Caco-2 (cell line): Measurements from ENCODE around the gene MAFF. TPM values are rescaled to one million over a fixed set of nuclear protein-coding genes. Genes with fewer than 3 reads are reported as not detected.
A peak's percentile ranks its signal among the peaks of the same experiment; 100 is the strongest.
"Not testable (repeated sequence)": the region's sequence is repeated elsewhere in the genome, so short reads cannot be mapped to it uniquely, and the experiment has no call there.

Experiments used
- BruUV-seq: library from RNA; stranded (reverse); fragments of 400-500 nt; replicated peaks from 2 replicates; lab custom pipeline; 2021; lab: Mats Ljungman, UMichigan
- CTCF ChIA-PET: fragments of 300-600 bp; sonication (Branson Sonifier 250); formaldehyde crosslinking; loops from one replicate; lab custom pipeline; 2022; ENCODE audit warnings: antibody characterized with exemption; lab: Charles Lee
- POLR2A ChIA-PET: fragments of 300-600 bp; sonication (Branson Sonifier 250); formaldehyde crosslinking; loops from one replicate; lab custom pipeline; 2022; ENCODE audit warnings: antibody characterized with exemption; lab: Charles Lee
- DNase-seq, 2 experiments: peaks; one replicate each; pipeline versions ENCODE4 v3.0.0 to v3.0.0-alpha.2; 2020 to 2022
- H3K27me3 ChIP-seq: replicated peaks from 2 replicates; pipeline ENCODE4 v1.6.0; 2011; ENCODE audit warnings: low read length; ENCODE audit not compliant: control insufficient read depth, insufficient read depth
- H3K36me3 ChIP-seq: 2 replicates; pipeline ENCODE4 v1.5.1; 2011; ENCODE audit warnings: low read length; ENCODE audit not compliant: control insufficient read depth, insufficient read depth
- H3K4me1 ChIP-seq: fragments of 250-450 bp; sonication (Bioruptor Pico); 2 replicates; pipeline ENCODE4 v1.5.1; 2020; ENCODE audit warnings: mild to moderate bottlenecking
- H3K4me3 ChIP-seq: 2 replicates; pipeline ENCODE4 v1.5.1; 2011; ENCODE audit warnings: low read depth, mild to moderate bottlenecking, control low read depth, low read length
- H3K9me3 ChIP-seq: fragments of 250-450 bp; sonication (Bioruptor Pico); 2 replicates; pipeline ENCODE4 v1.5.1; 2020; ENCODE audit warnings: mild to moderate bottlenecking, moderate library complexity
- H3K27ac Mint-ChIP-seq: one replicate; pipeline ENCODE4 v1.8.0; 2022; ENCODE audit warnings: mixed read lengths; ENCODE audit not compliant: unreplicated experiment
- H3K27me3 Mint-ChIP-seq: one replicate; pipeline ENCODE4 v1.8.0; 2022; ENCODE audit warnings: mixed read lengths; ENCODE audit not compliant: insufficient read depth, unreplicated experiment
- H3K36me3 Mint-ChIP-seq: one replicate; pipeline ENCODE4 v1.8.0; 2022; ENCODE audit warnings: mild to moderate bottlenecking, mixed read lengths; ENCODE audit not compliant: insufficient read depth, unreplicated experiment
- H3K4me1 Mint-ChIP-seq: one replicate; pipeline ENCODE4 v1.8.0; 2022; ENCODE audit warnings: low read depth, mixed read lengths; ENCODE audit not compliant: unreplicated experiment
- H3K4me3 Mint-ChIP-seq: one replicate; pipeline ENCODE4 v1.8.0; 2022; ENCODE audit warnings: mild to moderate bottlenecking, moderate library complexity, mixed read lengths; ENCODE audit not compliant: unreplicated experiment
- H3K9me3 Mint-ChIP-seq: one replicate; pipeline ENCODE4 v1.8.0; 2022; ENCODE audit warnings: mixed read lengths; ENCODE audit not compliant: unreplicated experiment
- CTCF ChIP-seq, 2 experiments: fragments of 200-600 bp in 1 of 2; IDR thresholded peaks; 1 replicate in 1 of 2; 2 replicates in 1 of 2; pipeline versions ENCODE4 v1.5.1 to v1.8.0; 2011 to 2022; ENCODE audit warnings: antibody characterized with exemption in 1 of 2, control low read depth in 1 of 2, inconsistent platforms in 1 of 2, low read depth in 1 of 2, low read length in 1 of 2, mild to moderate bottlenecking in 1 of 2, moderate library complexity in 1 of 2; ENCODE audit not compliant: insufficient read depth in 1 of 2, severe bottlenecking in 1 of 2, unreplicated experiment in 1 of 2
- intact Hi-C: fragments of 100-400 bp; cut with micrococcal nuclease; formaldehyde crosslinking; loops from one replicate; pipeline ENCODE4 v1.10.0; 2022; ENCODE audit not compliant: unreplicated experiment
- total RNA-seq: library from RNA; stranded (reverse); gene quantifications from 2 replicates; pipeline ENCODE4 v1.2.3, GENCODE V29; 2022

Gene MAFF
- total RNA-seq, 1 experiment from 2014 or later, result 6.8 TPM

GRCh38 chr22:38177926-38178604 is 23.7 kb upstream of the MAFF start:
- peaks cover 21% of the 10 kb centered on the region for H3K36me3 Mint-ChIP-seq
- TF ChIP-seq CTCF (IDR thresholded peaks at IDR 0.05; ENCODE audit: insufficient read depth in 1 of 2, low read depth in 1 of 2, low read length in 1 of 2, severe bottlenecking in 1 of 2, unreplicated experiment in 1 of 2), result no peak
- H3K27me3 ChIP-seq, result no peaks in the 10 kb centered on the region
- no peaks in the 10 kb centered on the region for H3K9me3 Mint-ChIP-seq
- H3K4me1 ChIP-seq, result peaks cover 44% of the 10 kb centered on the region
- no TSS peak for BruUV-seq
- H3K4me1 Mint-ChIP-seq, result peaks cover 26% of the 10 kb centered on the region
- H3K4me3 Mint-ChIP-seq, result peak overlapping the region; percentile 41
- ChIA-PET CTCF (interaction anchor here (0.6 kb wide), 1 partner anchor 843 kb away, joined by 3 read pairs; no protein-coding TSS in a partner anchor), POLR2A (interaction anchor here (0.6 kb wide), 1 partner anchor 135 kb away, joined by 6 read pairs; no protein-coding TSS in a partner anchor)
- no peaks in the 10 kb centered on the region for H3K9me3 ChIP-seq
- H3K27me3 Mint-ChIP-seq, result no peaks in the 10 kb centered on the region
- H3K27ac Mint-ChIP-seq, result peak overlapping the region; percentile 86
- intact Hi-C loops, result loop anchor here (1.0 kb wide), 1 partner anchor 14 kb away; no protein-coding TSS in a partner anchor
- no peaks in the 10 kb centered on the region for H3K36me3 ChIP-seq
- no peak overlapping the region for H3K4me3 ChIP-seq
- peak; percentile 74 to 76 for DNase-seq

- peak overlapping the region; percentile 99 for H3K27ac Mint-ChIP-seq
- peak overlapping the region; percentile 7 for H3K4me3 Mint-ChIP-seq
- H3K4me1 Mint-ChIP-seq, result peaks cover 26% of the 10 kb centered on the region
- POLR2A ChIA-PET, H3K9me3 ChIP-seq, H3K27me3 Mint-ChIP-seq, H3K27me3 ChIP-seq, H3K9me3 Mint-ChIP-seq, H3K36me3 ChIP-seq, DNase-seq, CTCF ChIA-PET, BruUV-seq, H3K4me3 ChIP-seq: not testable (repeated sequence)
- intact Hi-C loops, result loop anchor here (1.0 kb wide), 1 partner anchor 14 kb away; no protein-coding TSS in a partner anchor
- peaks cover 21% of the 10 kb centered on the region for H3K36me3 Mint-ChIP-seq
- H3K4me1 ChIP-seq, result peaks cover 44% of the 10 kb centered on the region
Observed at GRCh38 chr22:38178605-38178937, 23.2 kb upstream of the MAFF start.

DNA sequence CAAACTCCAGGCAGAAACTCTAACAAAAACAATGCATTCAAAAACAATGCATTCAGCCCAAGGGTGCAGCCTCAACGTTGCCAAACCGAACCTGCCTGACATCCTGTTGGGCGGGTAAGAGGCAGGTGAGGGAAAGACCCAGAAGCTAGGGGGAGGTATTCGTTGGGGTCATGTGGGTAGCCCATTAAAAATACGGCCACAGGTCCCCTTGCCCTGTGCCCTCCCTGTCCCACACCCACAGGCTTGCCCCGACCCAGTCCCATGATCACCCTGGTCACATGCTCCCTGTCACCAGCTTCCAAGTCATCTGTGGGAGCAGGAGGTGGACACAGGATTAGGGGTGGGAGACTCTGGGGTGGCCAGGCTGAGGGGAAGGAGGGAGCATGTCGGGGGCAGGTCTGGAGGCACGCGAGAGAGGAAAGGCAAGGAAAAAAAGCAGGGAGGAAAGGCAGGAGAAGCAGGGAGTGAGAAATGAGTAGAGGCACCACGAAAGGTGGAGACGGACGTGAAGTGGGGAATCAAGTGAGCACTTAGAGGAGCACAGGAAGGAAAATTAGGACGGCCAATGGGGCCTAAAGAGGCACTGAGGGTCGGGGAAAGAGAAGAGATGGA is 20.8 kb upstream of the MAFF start:
- TSS peak; percentile 58 for BruUV-seq
- no peak for TF ChIP-seq CTCF (IDR thresholded peaks at IDR 0.05; ENCODE audit: insufficient read depth in 1 of 2, low read depth in 1 of 2, low read length in 1 of 2, severe bottlenecking in 1 of 2, unreplicated experiment in 1 of 2)
- Histone ChIP-seq H3K9me3 (no peaks in the 10 kb centered on the region), H3K4me3 (peak overlapping the region; percentile 55), H3K27me3 (no peaks in the 10 kb centered on the region), H3K4me1 (peaks cover 44% of the 10 kb centered on the region), H3K36me3 (no peaks in the 10 kb centered on the region)
- H3K4me3 Mint-ChIP-seq, result peak overlapping the region; percentile 97
- no peaks in the 10 kb centered on the region for H3K27me3 Mint-ChIP-seq
- ChIA-PET CTCF (interaction anchor here (0.7 kb wide), 1 partner anchor 80 kb away, joined by 3 read pairs; no protein-coding TSS in a partner anchor), POLR2A (interaction anchor here (0.8 kb wide), 1 partner anchor 21 kb away, joined by 5 read pairs; the partner anchor contains the start of gene MAFF)
- peaks cover 26% of the 10 kb centered on the region for H3K4me1 Mint-ChIP-seq
- peaks cover 14% of the 10 kb centered on the region for H3K36me3 Mint-ChIP-seq
- no peaks in the 10 kb centered on the region for H3K9me3 Mint-ChIP-seq
- peak; percentile 36 to 53 for DNase-seq
- intact Hi-C loops, result loop anchor here (2.0 to 10.0 kb wide), 3 partner anchors 22 to 66 kb away; partner anchors contain the start of gene BAIAP2L2
- peak overlapping the region; percentile 99 for H3K27ac Mint-ChIP-seq
